NCI-H82 treated with DMSO at 0.1 percent for 48 hours (cell line): ENCODE data around the gene CSDE1.

ENCODE experiments used
- DNase-seq: peaks from one replicate; lab custom pipeline; 2025; ENCODE audit not compliant: unreplicated experiment; lab: John Stamatoyannopoulos, UW

The CSDE1 gene

DNA sequence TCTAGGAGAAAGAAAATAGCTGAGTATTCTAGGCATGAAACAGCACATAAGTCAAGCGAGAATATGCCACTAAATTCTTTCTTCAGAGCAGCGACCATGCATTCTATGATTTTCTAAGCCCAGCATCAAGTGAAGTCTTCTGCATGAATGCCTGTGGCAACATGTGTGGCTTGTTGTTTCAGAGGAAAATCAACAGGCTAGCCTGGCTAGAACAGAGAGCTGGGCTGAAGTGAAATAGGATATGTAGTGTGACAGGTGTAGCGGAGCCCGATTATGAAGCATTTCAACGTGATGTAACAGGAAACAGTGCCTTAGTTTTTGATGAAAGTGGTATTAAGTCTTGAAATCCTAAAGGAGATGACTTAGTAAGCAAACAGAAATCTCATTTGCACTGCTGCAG, 7.0 kb downstream of the CSDE1 start:
- no peak for DNase-seq

DNA sequence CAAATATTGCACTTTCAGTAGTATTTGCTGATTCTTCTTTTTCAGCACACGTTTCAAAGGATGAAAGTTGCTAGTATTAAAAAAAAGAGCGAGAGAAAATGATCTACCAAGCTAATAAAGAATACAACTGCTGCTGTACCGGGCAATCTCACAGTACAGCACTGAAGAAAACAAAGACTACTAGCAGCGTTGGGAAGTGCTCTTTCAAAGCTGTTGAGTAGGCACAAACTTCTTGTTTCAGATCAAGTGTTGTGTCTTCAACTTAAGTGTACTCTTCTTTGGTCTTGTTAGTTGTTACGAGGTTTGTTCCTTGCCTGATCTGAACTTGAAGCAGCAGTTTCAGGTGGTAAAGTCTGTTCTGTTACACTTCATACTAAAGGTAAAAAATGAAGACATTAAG, 7.9 kb downstream of the CSDE1 start:
- no peak for DNase-seq

DNA sequence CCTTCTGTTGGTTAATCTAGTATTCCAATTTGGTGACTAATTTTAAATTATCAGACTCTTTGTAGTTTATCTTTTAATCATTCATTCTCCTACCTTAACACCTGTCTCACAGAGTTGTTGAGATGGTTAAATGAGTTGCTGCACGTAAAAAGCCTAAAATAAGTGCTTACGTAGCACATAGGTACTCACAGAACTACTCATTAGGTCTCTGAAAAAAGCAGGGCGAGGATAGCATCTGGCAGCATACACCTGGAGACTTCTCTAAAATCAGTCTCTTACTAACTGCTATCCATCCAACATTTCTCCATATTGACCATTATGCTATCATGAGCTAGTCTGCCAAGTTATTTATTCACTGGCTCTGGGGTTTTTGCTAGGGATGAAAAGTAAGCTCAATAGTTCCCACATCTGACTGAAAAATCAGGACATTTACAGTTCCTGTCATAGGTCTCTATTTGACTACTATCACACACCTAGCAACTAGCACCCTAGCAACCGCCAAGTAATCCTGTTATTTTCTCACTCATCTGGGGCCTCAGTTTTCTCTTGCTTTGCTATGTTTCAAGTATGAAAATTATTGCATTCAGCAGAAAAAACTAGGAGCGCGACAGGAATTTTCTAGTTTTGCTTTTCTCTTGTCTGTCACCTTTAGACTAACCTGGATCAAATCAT, 11.2 kb downstream of the CSDE1 start:
- DNase-seq, result no peak

DNA sequence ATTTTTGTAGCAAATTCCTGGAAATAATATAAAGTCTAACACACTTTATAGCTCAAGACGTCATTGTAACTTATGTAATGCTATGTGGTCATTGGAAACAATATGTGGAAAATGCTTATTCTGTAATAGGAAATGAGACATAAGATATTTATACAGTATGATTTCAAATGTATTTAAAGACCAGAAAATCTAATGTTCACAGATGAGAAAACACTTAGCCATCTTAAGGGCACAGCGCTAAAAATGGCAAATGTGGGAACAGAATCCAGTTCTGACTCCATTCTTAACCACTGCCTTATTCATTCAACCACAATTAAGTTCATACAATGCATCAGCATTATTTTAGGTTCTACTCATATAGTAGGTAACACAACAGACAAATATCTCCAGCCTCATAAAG, 12.5 kb downstream of the CSDE1 start:
- DNase-seq, result no peak

DNA sequence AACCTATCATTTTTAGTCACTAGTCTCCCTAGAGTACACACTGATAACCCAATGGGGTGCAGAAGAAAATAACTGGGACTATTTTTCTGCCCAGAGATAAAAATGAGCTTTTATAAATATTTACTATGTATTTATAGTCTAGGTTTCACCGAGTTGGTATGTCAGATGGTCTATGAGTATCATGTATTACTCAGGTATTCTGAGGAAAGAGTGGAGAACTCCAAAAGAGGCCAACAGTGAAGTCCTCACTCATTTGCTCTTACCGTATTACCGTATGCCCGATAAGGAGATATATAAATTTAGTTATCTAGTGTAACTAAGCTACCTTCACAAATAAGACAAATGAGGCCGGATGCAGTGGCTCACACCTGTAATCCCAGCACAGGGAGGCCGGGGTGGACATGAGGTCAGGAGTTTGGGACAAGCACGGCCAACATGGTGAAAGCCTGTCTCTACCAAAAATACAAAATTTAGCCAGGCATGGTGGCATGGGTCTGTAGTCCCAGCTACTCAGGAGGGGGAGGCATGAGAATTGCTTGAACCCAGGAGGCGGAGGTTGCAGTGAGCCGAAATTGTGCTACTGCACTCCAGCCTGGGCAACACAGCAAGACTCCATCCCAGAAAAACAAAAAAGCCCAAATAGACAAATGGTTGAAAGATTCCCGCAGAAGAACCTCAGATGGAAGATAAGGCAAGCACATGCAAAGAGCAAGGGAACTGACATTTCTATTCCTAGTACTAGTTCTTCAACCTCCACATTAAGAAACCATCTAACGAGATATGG, 15.6 kb downstream of the CSDE1 start:
- DNase-seq, result no peak

DNA sequence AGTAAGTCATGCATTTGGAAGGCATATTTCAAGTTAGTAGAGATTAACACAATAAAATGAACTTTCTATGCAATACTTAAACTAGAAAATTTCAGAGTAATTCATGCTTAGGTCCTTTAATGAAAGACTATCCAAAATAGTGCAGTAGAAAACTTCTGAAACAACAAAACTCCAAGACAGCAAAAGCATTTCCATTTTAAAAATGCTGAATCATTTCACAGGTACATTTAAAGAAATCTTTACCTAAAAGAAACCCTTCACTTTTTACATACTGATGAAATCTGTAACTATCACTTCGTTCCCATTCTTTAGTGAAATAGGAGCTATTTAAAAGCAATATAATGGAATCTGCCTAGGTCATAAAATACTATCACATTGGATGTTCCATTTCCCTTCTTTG, 17.5 kb downstream of the CSDE1 start:
- no peak for DNase-seq

DNA sequence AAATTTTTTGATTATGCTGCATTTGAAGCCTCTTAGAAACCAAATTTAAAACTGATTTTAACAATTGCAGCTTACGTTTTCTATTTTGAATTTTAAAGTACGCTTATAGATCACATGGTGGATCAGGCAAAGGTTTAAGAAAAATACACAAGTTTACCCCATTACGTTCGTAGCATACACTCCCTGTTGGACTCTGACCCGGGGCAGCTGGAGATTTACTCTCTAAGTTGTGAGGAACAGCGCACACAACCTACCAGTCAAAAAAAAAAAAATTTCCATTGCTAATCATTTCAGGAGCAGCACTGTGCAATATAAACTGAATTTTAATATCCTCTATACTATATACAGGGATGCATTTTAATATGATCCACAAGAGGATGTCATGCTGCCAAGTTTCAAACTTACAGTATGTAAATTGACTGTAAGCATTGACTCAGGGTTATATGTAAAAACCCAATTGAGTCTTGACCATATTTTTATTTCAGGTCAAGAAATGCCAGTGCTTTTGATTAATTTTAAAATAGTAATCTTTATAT, 20.4 kb downstream of the CSDE1 start:
- no peak for DNase-seq

DNA sequence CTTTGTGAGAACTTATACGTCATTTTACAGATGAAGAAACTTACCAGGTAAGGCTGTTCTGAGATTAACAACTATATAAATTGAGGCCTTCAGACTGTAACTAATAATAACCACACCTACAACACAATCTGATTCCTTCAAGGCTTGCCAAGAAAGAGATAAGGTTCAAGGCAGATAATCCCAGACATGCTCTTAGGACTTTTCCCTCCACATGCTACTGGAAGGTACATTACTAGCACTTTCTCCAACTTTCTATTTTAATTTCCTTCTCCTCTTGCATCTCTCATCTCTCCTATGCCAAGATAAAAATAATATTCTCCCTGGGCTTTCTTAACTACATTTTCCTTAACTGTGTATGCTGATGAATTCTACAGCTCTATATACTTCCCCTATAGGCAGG, 22.3 kb downstream of the CSDE1 start:
- DNase-seq, result no peak

DNA sequence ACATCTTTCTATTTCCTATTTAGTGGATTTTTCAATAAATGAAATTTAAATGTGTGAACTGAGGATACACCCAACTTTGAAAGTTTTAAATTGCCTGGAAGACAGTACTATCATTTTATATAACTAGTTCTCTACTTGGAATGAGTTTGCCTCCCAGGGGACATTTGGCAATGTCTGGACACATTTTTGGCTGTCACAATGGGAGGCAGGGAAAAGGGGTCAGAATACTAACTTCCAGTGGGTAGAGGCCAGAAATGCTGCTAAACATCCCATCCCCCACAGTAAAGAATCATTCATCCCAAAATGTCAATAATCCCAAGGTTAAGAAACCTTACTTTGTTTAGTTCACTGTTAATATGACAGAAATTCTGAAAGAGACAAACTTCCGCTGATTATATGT, 28.0 kb downstream of the CSDE1 start:
- DNase-seq, result no peak

DNA sequence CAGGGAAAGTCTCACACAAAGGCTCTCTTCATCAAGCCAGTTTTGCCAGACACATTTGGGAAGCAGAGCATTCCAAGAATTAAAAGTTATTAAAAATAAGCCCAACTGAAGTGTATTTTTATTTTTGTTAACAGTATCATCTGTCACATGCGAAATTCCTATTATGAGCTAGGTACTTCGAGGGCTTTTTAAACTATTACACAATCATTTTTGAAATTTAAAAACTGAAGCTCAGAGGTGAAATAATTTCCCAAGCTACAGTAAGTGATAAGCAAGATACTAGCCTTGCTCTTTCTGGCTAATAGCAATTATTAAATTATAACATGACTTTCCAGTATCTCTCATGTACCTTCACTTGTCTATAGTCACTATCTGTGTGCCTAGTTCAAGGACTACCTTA, 29.2 kb downstream of the CSDE1 start:
- no peak for DNase-seq

DNA sequence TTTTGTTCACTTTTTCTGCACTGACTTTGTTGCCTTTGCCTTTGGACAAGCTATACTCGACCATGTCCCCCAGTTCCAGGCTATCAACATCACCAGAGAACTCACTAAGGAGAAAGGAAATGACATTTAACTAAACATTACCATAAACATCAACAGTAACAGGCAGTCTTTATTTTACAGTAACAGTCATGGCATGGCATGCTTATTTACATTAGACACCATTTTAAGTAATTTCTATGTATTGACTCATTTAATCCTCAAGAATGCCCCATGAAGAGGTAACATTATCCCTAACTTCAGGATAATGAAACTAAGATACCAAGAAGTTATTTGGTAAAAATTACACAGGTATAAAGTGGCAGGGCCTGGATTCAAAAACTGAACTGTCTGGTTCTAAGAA, 32.6 kb downstream of the CSDE1 start:
- DNase-seq, result no peak

DNA sequence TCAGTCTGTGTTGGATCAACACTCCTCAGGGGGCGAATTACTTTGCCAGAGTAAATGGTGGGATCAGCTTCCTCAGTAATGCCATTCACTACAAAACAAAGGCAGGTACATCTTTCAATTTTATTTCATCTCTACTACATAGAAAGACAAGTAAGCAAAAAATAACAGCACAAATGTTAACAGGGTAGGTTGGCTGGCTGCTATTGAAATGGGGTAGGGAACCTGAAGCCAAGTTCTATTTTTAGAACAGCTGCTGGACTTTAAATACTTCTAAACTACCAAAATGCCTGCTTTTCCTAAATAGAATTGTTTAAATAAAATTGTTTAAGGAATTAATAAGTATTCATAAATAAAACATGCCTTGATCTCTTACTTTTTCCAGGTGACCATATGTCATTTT, 33.9 kb downstream of the CSDE1 start:
- DNase-seq, result no peak

DNA sequence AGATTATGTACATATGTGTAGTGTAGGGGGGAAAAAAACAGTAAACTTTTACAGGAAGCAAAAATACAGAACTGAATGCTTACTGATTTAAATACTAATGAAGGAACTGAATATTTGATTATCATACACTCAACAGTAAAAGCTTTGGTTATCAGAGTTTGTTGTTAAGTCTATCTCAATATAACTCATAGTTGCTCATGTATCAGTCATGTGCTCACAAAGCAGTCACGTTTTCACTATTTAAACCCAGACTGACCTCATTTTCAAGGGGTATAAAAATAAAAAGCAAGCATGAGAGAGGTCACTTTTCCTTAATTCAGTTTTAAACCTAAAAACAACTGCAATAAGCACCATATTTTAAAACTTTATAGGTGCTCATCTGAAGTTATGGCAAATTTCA, 34.3 kb downstream of the CSDE1 start:
- DNase-seq, result no peak

DNA sequence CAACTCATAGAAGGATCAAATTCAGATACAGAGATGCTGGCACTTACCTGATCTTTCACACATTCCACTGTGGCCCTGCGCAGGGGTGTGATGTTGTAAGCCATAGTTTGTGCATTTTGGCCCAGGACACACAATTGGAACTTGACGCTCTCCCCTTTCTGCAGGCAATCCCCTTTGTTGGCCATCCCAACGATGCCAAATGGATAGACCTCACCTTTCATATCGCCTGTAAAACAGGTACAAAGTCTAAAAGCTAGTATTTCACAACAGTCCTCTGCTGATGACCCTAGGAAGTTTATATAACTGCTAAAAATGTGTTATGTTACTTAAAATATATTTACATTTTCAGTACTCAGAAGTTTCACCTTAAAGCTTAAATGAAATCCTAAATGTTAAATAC, 37.3 kb downstream of the CSDE1 start:
- no peak for DNase-seq

DNA sequence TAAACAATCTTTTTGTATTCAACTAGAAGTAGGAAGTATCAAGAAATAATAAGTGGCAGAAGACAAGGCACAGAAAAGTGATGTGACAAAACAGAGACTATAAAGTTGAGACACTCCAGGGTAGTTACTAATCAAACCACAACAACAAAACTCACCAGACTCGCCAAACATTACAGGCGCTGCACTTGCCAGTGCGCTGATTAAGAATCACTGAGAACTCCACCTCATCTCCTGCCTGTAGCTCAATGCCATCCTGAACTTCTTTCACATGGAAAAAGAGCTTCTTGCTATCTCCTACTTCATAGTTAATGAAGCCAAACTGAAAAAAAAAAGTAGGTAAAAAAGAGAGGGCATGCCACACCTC, 38.4 kb downstream of the CSDE1 start:
- DNase-seq, result no peak

DNA sequence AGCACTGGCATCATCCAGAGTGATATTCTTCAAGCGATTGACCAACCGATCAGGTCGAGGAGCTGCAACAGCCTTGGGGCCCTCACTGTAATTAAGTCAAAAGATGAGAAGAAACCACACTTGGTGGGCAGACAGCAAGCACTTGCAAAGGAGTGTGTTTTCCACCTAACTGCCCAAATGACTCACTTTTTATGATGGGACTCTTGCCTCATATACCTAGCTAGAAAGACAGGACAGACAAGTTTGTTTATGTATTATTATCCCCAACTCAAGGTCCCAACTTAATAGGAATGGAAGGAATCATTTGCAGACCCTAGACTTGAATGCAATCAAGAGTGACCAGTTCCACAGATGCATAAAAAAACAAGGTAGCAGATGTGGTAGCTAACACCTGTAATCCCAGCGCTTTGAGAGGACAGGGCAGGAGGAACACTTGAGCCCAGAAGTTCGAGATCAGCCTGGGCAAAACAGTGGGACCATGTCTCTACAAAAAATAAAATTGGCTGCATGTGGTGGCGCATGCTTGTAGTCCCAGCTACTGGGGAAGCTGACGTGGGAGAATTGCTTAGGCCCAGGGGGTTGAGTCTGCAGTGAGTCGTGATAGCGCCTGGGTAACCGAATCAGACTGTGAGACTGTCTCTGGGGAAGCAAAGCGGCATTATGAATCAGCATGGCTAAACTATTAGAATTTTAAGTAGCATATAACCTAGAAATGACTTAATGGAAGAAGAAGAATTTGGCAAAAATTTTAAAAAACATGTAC, 38.9 kb downstream of the CSDE1 start:
- no peak for DNase-seq

DNA sequence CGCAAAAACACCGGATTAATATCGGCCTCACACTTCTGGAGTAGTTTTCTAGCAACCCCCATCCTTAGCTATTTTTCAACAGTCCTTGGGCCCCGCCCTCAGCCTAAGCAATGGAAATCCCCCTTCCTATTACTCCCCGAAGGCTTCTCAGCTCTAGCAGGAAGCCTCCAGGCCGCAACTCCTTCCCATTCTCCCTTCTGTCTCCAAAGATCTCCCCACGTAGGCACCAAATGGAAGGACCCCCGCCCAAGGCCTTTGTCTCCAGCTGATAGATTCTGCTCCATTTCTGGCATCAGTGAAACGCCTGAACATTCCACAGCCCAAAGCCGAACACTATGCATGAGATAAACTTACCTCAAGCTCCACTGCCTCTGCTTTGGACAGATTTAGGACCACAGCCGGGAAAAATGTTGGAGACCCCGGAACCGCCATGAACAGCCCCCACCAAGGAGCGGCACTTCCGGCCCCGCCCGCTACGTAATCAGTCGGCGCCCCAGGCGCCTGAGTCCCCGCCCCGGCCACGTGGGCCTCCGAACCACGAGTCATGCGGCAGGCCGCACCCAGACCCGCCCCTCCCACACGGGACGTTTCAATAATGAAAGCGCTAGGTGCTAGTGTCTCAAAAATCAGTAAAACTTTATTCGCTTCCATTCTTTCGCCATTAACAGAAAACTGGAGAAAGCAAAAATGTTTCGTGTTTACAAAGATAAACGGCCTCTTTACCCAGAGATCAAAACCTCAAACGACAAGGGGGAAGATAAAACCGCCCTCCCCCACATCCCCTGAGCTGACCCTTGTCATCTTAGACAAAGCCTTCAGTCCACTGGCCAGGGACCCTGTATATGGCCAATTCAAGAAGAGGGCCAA, 41.2 kb downstream of the CSDE1 start, which contains the start of gene NRAS:
Gene NRAS, minus strand, starts transcription at position 468 of the 867 bp plus-strand sequence. CDS start 611 bp downstream, outside the sequence.
- peak; percentile 71 for DNase-seq

DNA sequence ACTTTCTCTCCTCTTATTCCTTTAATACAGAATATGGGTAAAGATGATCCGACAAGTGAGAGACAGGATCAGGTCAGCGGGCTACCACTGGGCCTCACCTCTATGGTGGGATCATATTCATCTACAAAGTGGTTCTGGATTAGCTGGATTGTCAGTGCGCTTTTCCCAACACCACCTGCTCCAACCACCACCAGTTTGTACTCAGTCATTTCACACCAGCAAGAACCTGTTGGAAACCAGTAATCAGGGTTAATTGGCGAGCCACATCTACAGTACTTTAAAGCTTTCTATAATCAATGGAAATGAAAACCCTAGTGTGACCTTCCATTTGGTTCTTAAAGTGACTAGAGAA, 41.9 kb downstream of the CSDE1 start:
- DNase-seq, result no peak

DNA sequence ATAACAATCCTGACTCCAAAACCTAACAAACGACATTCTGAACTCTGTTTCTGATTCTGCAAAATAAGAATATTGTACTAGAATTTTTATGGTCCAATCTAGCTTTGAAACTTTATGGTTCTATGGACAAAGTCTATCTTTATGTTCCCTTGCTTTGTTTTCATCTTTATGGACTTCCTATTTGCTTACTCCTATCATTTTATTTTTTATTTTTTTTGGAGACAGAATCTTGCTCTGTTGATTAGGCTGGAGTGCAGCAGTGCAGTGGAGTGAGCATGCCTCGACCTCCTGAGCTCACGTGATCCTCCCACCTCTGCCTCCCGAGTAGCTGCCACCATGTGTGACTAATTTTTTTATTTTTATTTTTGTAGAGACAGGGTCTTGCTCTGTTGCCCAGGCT, 44.8 kb downstream of the CSDE1 start:
- no peak for DNase-seq

DNA sequence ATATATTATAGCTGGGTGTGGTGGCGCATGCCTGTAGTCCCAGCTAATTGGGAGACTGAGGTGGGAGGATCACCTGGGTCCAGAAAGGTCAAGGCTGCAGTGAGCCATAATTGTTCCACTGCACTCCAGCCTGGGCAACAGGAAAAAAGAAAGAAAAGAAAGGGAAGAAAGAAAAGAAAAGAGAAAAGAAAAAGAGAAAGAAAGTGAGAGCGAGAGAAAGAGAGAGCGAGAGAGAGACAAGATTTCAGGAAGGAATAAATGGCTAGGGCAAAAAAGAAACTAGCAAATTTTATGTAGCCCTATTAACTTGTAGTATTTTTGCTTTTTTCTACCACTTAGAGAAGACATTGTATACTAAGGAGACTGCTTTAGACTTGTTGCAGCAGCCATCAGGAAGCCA, 47.4 kb downstream of the CSDE1 start:
- DNase-seq, result no peak

DNA sequence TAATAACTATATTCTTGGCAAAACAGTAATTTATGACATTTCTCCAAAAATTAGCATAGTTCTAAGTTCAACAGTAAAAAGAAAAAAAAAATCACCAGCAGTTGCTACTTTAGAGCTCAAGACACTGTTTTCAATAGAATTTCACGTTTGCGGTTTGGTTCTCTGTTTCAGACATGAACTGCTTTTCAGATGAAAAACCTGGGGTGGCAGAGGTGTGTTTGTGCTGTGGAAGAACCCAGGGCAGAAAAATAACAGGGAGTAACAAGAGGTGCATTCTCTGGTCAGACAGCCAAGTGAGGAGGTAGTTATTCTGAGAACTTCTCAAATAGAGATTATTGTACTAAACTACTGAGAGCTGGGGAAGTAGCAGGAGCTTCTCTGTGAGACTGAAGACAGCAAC, 50.2 kb downstream of the CSDE1 start:
- no peak for DNase-seq
